Upper lobe of left lung (tissue), 4 donors: ENCODE results near the gene GAD1.

ENCODE experiments used
- CTCF ChIP-seq, 6 experiments: fragments of 450-650 bp in 4 of 6; fragments of 200-600 bp in 2 of 6; sonication (generic) in 2 of 6; IDR thresholded peaks; one replicate each; pipeline ENCODE4 v1.5.1; 2016 to 2019; ENCODE audit warnings: antibody characterized with exemption in 6 of 6
- EP300 ChIP-seq, 4 donors: sonication (generic); formaldehyde crosslinking; IDR thresholded peaks; one replicate each; pipeline ENCODE4 v1.5.1; 2017; ENCODE audit warnings: antibody characterized with exemption in 4 of 4, control low read depth in 2 of 4

GRCh38 chr2:170895023-170895757, 78.5 kb downstream of the GAD1 start:
- TF ChIP-seq CTCF (IDR thresholded peaks at IDR 0.05) (no peak), EP300 (IDR thresholded peaks at IDR 0.05) (no peak)
